Kidney (tissue), 14 donors: Measurements from ENCODE around the gene NUP214. TPM values are rescaled to one million over a fixed set of nuclear protein-coding genes. Genes with fewer than 3 reads are reported as not detected.

Source experiments
- DNase-seq, 5 donors: peaks; one replicate each; pipeline ENCODE4 v3.0.0-alpha.2; 2013 to 2020
- FAIRE-seq: peaks from 2 replicates; lab custom pipeline; 2012; peaks lifted over from hg19 to GRCh38; lab: Jason Lieb, UNC
- H3K27ac ChIP-seq, 2 donors: one replicate each; pipeline ENCODE4 v1.7.0; 2013; ENCODE audit warnings: low read depth in 2 of 2, low read length in 2 of 2, inconsistent platforms in 1 of 2
- H3K27me3 ChIP-seq: one replicate; pipeline ENCODE4 v1.7.1; 2013; ENCODE audit warnings: low read length, inconsistent platforms; ENCODE audit not compliant: control insufficient read depth, insufficient read depth
- H3K36me3 ChIP-seq, 3 donors: one replicate each; pipeline versions ENCODE4 v1.7.0 to v1.7.1; 2013; ENCODE audit warnings: low read length in 3 of 3, control low read depth in 1 of 3, inconsistent platforms in 1 of 3; ENCODE audit not compliant: insufficient read depth in 3 of 3, control insufficient read depth in 2 of 3
- H3K4me1 ChIP-seq, 3 donors: one replicate each; pipeline versions ENCODE4 v1.7.0 to v1.7.1; 2013; ENCODE audit warnings: low read length in 3 of 3, inconsistent platforms in 1 of 3, low read depth in 1 of 3; ENCODE audit not compliant: control insufficient read depth in 2 of 3, insufficient read depth in 2 of 3
- H3K4me3 ChIP-seq, 3 donors: one replicate each; pipeline versions ENCODE4 v1.7.0 to v1.8.1; 2013; ENCODE audit warnings: low read length in 3 of 3, control low read depth in 1 of 3, inconsistent platforms in 1 of 3
- H3K9ac ChIP-seq, 3 donors: one replicate each; pipeline versions ENCODE4 v1.7.0 to v1.7.1; 2013; ENCODE audit warnings: low read length in 3 of 3, control low read depth in 1 of 3, inconsistent platforms in 1 of 3
- H3K9me3 ChIP-seq, 3 donors: one replicate each; pipeline versions ENCODE4 v1.7.0 to v1.7.1; 2013; ENCODE audit warnings: low read length in 3 of 3, control low read depth in 1 of 3, inconsistent platforms in 1 of 3; ENCODE audit not compliant: control insufficient read depth in 2 of 3, insufficient read depth in 1 of 3
- CTCF ChIP-seq: IDR thresholded peaks from 3 replicates; pipeline ENCODE4 v1.5.1; 2012; ENCODE audit warnings: mild to moderate bottlenecking, moderate library complexity, borderline replicate concordance; ENCODE audit not compliant: insufficient read depth; ENCODE audit errors: extremely low read depth
- intact Hi-C: fragments of 100-400 bp; cut with DNase I; formaldehyde crosslinking; loops from one replicate; pipeline ENCODE4 v1.11.1; 2022
- polyA plus RNA-seq: library from polyadenylated mRNA; stranded (reverse); fragments of 350-450 nt; fragmentation: Illumina TruSeq; extraction: RNeasy Lipid Tissue Mini Kit (QIAGEN cat#74804); gene quantifications from one replicate; pipeline ENCODE4 v1.2.3, GENCODE V29; 2014; ENCODE audit warnings: low read depth, low replicate concordance; ENCODE audit not compliant: insufficient read depth
- total RNA-seq: library from RNA; stranded (reverse); fragmentation: NEBNext Ultra II Directional; extraction: Animal tissue kit (Norgen Biotek cat#: 25700); gene quantifications from one replicate; pipeline ENCODE4 v1.2.1, GENCODE V29; 2021
- donor health status: control.
- donor health status: control.
- donor health status: control.
- donor health status: control.
- donor health status: control.
- donor health status: DM: yes; HTN: yes; CAD: no.
- donor health status: Normal renal cell carcinoma (clear cell type).

The NUP214 gene
- total and polyA plus RNA-seq, 2 donors from 2014 or later = 28.4 to 75.3 TPM

GRCh38 chr9:131246618-131247017, 121.2 kb downstream of the NUP214 start:
- no peaks in the 10 kb centered on the region for H3K27me3 ChIP-seq
- H3K4me1 ChIP-seq = no peaks in the 10 kb centered on the region
- no peak overlapping the region for H3K9ac ChIP-seq
- no peak for DNase-seq
- no peak for TF ChIP-seq CTCF
- H3K4me3 ChIP-seq = no peak overlapping the region
- H3K36me3 ChIP-seq = no peaks in the 10 kb centered on the region
- no peak for FAIRE-seq
- intact Hi-C loops = no loop called here
- H3K9me3 ChIP-seq = no peaks in the 10 kb centered on the region
- H3K27ac ChIP-seq = no peak overlapping the region

- FAIRE-seq (no peak), DNase-seq (no peak)
- Histone ChIP-seq H3K9me3 (no peaks in the 10 kb centered on the region), H3K4me1 (no peaks in the 10 kb centered on the region), H3K9ac (no peak overlapping the region), H3K36me3 (no peaks in the 10 kb centered on the region), H3K27ac (no peak overlapping the region), H3K27me3 (no peaks in the 10 kb centered on the region), H3K4me3 (no peak overlapping the region)
- no peak for TF ChIP-seq CTCF
- intact Hi-C loops = no loop called here
Observed at GRCh38 chr9:131252120-131252519, 126.7 kb downstream of the NUP214 start.

- Histone ChIP-seq H3K27ac (no peak overlapping the region), H3K36me3 (no peaks in the 10 kb centered on the region), H3K9me3 (no peaks in the 10 kb centered on the region), H3K27me3 (no peaks in the 10 kb centered on the region), H3K9ac (no peak overlapping the region), H3K4me1 (no peaks in the 10 kb centered on the region), H3K4me3 (no peak overlapping the region)
- DNase-seq = no peak
- intact Hi-C loops = no loop called here
- FAIRE-seq = no peak
- TF ChIP-seq CTCF = no peak
Observed at GRCh38 chr9:131253891-131254491, 128.6 kb downstream of the NUP214 start.

GRCh38 chr9:131254626-131255025, 129.2 kb downstream of the NUP214 start:
- H3K9me3 ChIP-seq = no peaks in the 10 kb centered on the region
- H3K9ac ChIP-seq = no peak overlapping the region
- H3K27me3 ChIP-seq = no peaks in the 10 kb centered on the region
- H3K27ac ChIP-seq = no peak overlapping the region
- intact Hi-C loops = no loop called here
- no peaks in the 10 kb centered on the region for H3K4me1 ChIP-seq
- TF ChIP-seq CTCF = no peak
- no peak overlapping the region for H3K4me3 ChIP-seq
- FAIRE-seq = no peak
- no peak for DNase-seq
- H3K36me3 ChIP-seq = no peaks in the 10 kb centered on the region
